ENCODE results near the gene MGAT4A. TPM values are rescaled to one million over a fixed set of nuclear protein-coding genes. Genes with fewer than 3 reads are reported as not detected.

Gene MGAT4A
- total and polyA plus RNA-seq, 4 donors: 16.1 to 43.7 (median 31.9) TPM

- Histone ChIP-seq H3K9ac (ENCODE audit: insufficient read depth in 1 of 2, low read length in 2 of 2) (no peak overlapping the region), H3K36me3 (ENCODE audit: control insufficient read depth in 4 of 4, insufficient read depth in 4 of 4, low read length in 4 of 4) (peaks cover 0 to 39% (median 5%) of the 10 kb centered on the region in 4 donors), H3K27ac (ENCODE audit: low read depth in 1 of 2, low read length in 1 of 2) (no peak overlapping the region), H3K27me3 (ENCODE audit: control insufficient read depth in 3 of 3, insufficient read depth in 3 of 3, low read length in 2 of 3) (no peaks in the 10 kb centered on the region), H3K9me3 (ENCODE audit: control insufficient read depth in 4 of 4, insufficient read depth in 3 of 4, low read length in 3 of 4) (no peaks in the 10 kb centered on the region), H3K4me1 (ENCODE audit: control insufficient read depth in 5 of 5, insufficient read depth in 5 of 5, low read length in 5 of 5) (no peaks in the 10 kb centered on the region), H3K4me3 (no peak overlapping the region)
- DNase-seq (no peak), ATAC-seq (ENCODE audit: insufficient read depth, low FRiP score) (no peak)
- no peak for TF ChIP-seq CTCF (IDR thresholded peaks at IDR 0.05; ENCODE audit: control extremely low read depth, extremely low read depth)
- WGBS, 2 donors: 82 to 84% methylated on average over 9 of the region's 9 CpGs
These were observed 96.4 kb downstream of the MGAT4A start for GRCh38 chr2:98634406-98635092.

GRCh38 chr2:98632351-98632750 lies 98.6 kb downstream of the MGAT4A start:
- Histone ChIP-seq H3K9me3 (ENCODE audit: control insufficient read depth in 4 of 4, insufficient read depth in 3 of 4, low read length in 3 of 4) (no peaks in the 10 kb centered on the region), H3K27me3 (ENCODE audit: control insufficient read depth in 3 of 3, insufficient read depth in 3 of 3, low read length in 2 of 3) (no peaks in the 10 kb centered on the region), H3K27ac (ENCODE audit: low read depth in 1 of 2, low read length in 1 of 2) (no peak overlapping the region), H3K9ac (ENCODE audit: insufficient read depth in 1 of 2, low read length in 2 of 2) (no peak overlapping the region), H3K4me3 (no peak overlapping the region), H3K4me1 (ENCODE audit: control insufficient read depth in 5 of 5, insufficient read depth in 5 of 5, low read length in 5 of 5) (no peaks in the 10 kb centered on the region), H3K36me3 (ENCODE audit: control insufficient read depth in 4 of 4, insufficient read depth in 4 of 4, low read length in 4 of 4) (peaks cover 0 to 35% (median 2%) of the 10 kb centered on the region in 4 donors)
- no peak for TF ChIP-seq CTCF (IDR thresholded peaks at IDR 0.05; ENCODE audit: control extremely low read depth, extremely low read depth)
- DNase-seq (no peak), ATAC-seq (ENCODE audit: insufficient read depth, low FRiP score) (no peak)
- WGBS, 2 donors: 95 to 97% methylated on average over 3 of the region's 3 CpGs

- Histone ChIP-seq H3K9ac (ENCODE audit: insufficient read depth in 1 of 2, low read length in 2 of 2) (no peak overlapping the region), H3K4me1 (ENCODE audit: control insufficient read depth in 5 of 5, insufficient read depth in 5 of 5, low read length in 5 of 5) (no peaks in the 10 kb centered on the region), H3K27ac (ENCODE audit: low read depth in 1 of 2, low read length in 1 of 2) (no peak overlapping the region), H3K9me3 (ENCODE audit: control insufficient read depth in 4 of 4, insufficient read depth in 3 of 4, low read length in 3 of 4) (no peaks in the 10 kb centered on the region), H3K36me3 (ENCODE audit: control insufficient read depth in 4 of 4, insufficient read depth in 4 of 4, low read length in 4 of 4) (peaks cover 0 to 10% (median 0%) of the 10 kb centered on the region in 4 donors), H3K27me3 (ENCODE audit: control insufficient read depth in 3 of 3, insufficient read depth in 3 of 3, low read length in 2 of 3) (no peaks in the 10 kb centered on the region), H3K4me3 (no peak overlapping the region)
- no peak for ATAC-seq (ENCODE audit: insufficient read depth, low FRiP score)
- DNase-seq: peak; percentile 48 to 56 (median 54)
- TF ChIP-seq CTCF (IDR thresholded peaks at IDR 0.05; ENCODE audit: control extremely low read depth, extremely low read depth): no peak
- WGBS, 2 donors: 53 to 72% methylated on average over 5 of the region's 5 CpGs
These were observed 107.3 kb downstream of the MGAT4A start for GRCh38 chr2:98623657-98624056.

- ATAC-seq (ENCODE audit: insufficient read depth, low FRiP score) (no peak), DNase-seq (no peak)
- no peak overlapping the region for H3K9ac ChIP-seq (ENCODE audit: insufficient read depth in 1 of 2, low read length in 2 of 2)
- TF ChIP-seq CTCF (IDR thresholded peaks at IDR 0.05; ENCODE audit: control extremely low read depth, extremely low read depth): no peak
- no peak overlapping the region for H3K4me3 ChIP-seq
- peaks cover 19 to 32% (median 26%) of the 10 kb centered on the region in 4 donors for H3K36me3 ChIP-seq (ENCODE audit: control insufficient read depth in 4 of 4, insufficient read depth in 4 of 4, low read length in 4 of 4)
- WGBS, 2 donors: 58 to 65% methylated on average over 5 of the region's 5 CpGs
- H3K27ac ChIP-seq (ENCODE audit: low read depth in 1 of 2, low read length in 1 of 2): no peak overlapping the region
- H3K27me3 ChIP-seq (ENCODE audit: control insufficient read depth in 3 of 3, insufficient read depth in 3 of 3, low read length in 2 of 3): no peaks in the 10 kb centered on the region
- H3K9me3 ChIP-seq (ENCODE audit: control insufficient read depth in 4 of 4, insufficient read depth in 3 of 4, low read length in 3 of 4): no peaks in the 10 kb centered on the region
- H3K4me1 ChIP-seq (ENCODE audit: control insufficient read depth in 5 of 5, insufficient read depth in 5 of 5, low read length in 5 of 5): no peaks in the 10 kb centered on the region
These were observed 113.8 kb downstream of the MGAT4A start for GRCh38 chr2:98617149-98617548.
